DMS79 treated with DMSO at 0.1 percent for 48 hours (cell line): ENCODE measurements around the gene TULP4.

ENCODE experiments used
- DNase-seq: peaks from one replicate; lab custom pipeline; 2025; lab: John Stamatoyannopoulos, UW

The TULP4 gene

DNA sequence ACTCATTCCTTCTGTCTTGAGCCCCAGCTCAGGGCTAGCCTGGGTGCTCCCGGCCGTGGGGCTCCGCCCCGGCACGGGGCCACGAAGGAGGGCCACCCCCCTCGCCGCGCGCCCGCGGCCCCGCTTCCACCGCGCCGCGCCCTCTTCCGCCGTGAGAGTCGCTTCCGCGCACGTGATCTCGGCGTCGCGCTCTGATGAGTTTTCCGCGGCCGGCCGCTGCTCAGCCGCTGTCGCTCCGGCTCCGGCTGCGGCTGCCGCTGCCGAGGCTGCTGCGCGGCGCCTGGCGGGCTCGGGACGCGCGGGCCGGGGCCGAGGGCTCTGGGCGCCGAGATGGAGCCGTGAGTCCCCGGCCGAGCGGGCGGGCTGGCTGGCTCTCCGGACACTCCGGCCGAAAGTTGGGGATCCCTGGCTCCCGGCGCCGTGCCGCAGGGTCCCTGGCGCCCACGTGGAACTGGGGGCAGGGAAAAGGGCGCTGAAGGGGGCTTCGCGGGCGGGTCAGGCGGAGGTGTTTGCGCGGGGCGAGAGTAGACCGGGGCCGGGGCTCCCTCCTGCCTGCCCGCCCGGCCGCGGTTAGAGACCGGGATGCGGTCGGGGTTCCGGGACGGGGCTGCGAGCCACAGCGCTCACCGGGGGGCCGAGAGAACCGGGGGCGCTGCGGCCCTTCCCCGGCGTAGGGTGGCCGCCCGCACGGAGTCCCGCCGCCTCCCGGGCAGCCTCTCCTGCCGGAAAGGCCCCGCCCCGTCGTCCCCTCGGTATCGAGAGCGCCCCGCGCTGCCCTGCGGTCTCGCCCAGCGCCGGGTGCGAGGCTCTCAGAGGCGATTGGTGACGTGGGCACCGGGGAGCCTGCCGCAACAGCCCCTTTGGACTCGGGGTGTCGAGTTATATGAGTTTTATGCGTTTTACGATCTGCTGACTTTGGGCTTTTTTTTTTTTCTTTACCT, 247.9 kb downstream of the TULP4 start, which contains the start of gene TMEM181:
Gene TMEM181, plus strand, starts transcription at position 197 of the 941 bp plus-strand sequence. Its CDS starts 134 bp downstream, at position 331.
- peak; percentile 67 for DNase-seq

DNA sequence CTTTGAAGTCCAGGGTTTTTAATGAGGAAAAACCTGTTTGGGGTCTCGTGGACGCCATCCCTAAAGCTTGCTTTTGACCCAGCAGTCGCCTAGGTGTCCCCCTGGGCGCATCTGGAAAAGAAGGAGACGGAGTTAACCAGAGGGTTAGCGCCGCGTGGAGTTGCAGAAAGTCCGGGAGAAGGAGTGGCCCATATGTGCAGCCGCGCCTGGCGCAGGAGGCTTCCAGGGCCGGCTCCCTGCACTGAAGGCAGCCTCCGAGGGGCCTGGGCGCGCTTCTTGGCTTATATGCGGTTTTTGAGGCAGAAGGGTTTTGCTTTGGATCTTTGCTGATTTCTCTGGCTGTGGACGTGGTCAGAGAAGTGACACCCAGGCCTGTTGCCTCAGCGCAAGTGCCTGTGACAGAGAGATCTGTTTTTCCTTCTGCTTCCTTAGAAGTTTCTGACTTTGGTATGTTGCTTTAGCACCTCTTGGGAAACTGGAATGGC, 248.6 kb downstream of the TULP4 start:
- peak; percentile 7 for DNase-seq
